ENCODE measurements around the gene FBXO22. TPM values are rescaled to one million over a fixed set of nuclear protein-coding genes. Genes with fewer than 3 reads are reported as not detected.

Gene FBXO22
- polyA plus RNA-seq, 4 donors, result 47.7 to 55.3 (median 52.2) TPM

DNA sequence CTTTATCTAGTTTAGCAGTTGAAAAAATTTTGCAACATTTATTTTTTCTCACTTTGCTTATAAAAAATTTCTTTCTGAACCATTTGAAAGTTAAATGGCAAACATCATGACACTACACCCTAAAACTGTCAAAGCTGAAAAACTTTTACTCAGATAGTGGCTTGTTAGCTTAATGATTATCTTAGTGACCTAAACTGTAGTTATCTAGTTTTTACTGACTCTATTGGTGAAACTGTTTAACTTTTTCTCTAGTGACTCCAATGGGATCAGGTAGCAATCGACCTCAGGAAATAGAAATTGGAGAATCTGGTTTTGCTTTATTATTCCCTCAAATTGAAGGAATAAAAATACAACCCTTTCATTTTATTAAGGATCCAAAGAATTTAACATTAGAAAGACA is 13.3 kb downstream of the FBXO22 start:
- DNase-seq (ENCODE audit: low read depth in 4 of 4, low spot score in 3 of 4), result no peak

DNA sequence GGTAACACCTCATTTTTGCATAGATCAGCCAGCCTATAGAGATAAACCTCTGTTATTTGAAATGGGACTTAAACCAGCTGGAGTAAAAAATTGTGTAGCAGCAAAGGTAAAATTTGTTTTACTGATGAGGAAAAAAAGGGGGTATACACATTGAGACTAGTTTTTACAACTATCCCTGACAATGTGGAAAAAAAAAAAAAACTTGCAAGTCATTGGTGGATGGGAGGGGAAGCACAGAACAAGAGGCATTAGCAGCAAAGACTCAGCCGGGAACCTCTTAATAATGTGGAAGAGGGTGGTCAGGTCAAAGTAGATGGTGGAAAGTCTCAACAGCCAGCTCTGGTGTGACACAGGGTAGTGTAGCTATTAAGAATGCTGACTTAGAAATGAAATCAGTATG is 14.5 kb downstream of the FBXO22 start:
- DNase-seq (ENCODE audit: low read depth in 4 of 4, low spot score in 3 of 4), result no peak

- no peak for DNase-seq (ENCODE audit: low read depth in 4 of 4, low spot score in 3 of 4)
These were observed 16.4 kb downstream of the FBXO22 start for GRCh38 chr15:75920079-75920478.

GRCh38 chr15:75921732-75922703 is 18.3 kb downstream of the FBXO22 start:
- DNase-seq (ENCODE audit: low read depth in 4 of 4, low spot score in 3 of 4), result peak in 1 of 4 donors; percentile 22

DNA sequence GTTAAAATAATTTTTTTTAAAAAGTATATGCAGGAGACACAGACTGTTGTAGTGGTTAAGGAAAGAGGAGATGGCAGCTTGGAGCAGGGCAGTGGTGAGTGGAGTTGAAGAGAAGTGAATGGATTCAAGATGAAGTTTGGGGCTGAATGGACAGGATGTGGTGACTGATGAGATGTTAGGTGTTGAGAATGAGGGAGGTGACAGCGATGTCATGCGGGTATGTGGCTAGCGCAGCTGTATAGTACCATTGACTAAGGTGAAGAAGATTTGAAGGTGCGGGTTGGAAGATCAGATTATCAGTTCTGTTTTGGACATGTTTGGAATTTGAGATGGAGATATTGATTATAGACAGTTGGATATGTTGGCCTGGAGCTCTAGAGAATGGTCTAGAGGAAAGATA is 20.1 kb downstream of the FBXO22 start:
- DNase-seq (ENCODE audit: low read depth in 4 of 4, low spot score in 3 of 4), result no peak

GRCh38 chr15:75924576-75924975 is 20.9 kb downstream of the FBXO22 start:
- DNase-seq (ENCODE audit: low read depth in 4 of 4, low spot score in 3 of 4), result no peak

GRCh38 chr15:75925440-75925839 is 21.8 kb downstream of the FBXO22 start:
- DNase-seq (ENCODE audit: low read depth in 4 of 4, low spot score in 3 of 4), result no peak

- DNase-seq (ENCODE audit: low read depth in 4 of 4, low spot score in 3 of 4), result no peak
These were observed 23.3 kb downstream of the FBXO22 start for GRCh38 chr15:75926931-75927330.

DNA sequence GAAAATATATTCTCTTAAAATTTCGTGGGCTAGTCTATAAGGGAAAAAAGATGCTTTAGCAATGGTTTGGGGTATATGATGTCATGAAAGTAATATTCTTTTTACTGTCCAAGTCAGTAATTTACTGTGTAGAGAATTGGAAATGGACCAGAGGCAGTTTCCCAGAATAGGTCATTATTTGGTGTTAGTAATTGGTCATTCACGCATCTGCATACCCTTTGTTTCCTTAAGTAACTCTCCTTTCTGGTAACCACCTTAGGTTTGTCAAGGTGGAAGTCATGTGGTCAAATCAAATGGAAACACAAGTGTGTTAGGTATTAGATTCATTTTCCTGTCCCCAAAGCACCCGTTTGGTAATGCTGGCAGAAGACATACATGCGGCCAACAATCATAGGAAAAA is 23.9 kb downstream of the FBXO22 start:
- DNase-seq (ENCODE audit: low read depth in 4 of 4, low spot score in 3 of 4), result no peak

- DNase-seq (ENCODE audit: low read depth in 4 of 4, low spot score in 3 of 4), result peak in 3 of 4 donors; percentile 18 to 36 (median 25)
These were observed 25.3 kb downstream of the FBXO22 start for GRCh38 chr15:75928680-75929608.

DNA sequence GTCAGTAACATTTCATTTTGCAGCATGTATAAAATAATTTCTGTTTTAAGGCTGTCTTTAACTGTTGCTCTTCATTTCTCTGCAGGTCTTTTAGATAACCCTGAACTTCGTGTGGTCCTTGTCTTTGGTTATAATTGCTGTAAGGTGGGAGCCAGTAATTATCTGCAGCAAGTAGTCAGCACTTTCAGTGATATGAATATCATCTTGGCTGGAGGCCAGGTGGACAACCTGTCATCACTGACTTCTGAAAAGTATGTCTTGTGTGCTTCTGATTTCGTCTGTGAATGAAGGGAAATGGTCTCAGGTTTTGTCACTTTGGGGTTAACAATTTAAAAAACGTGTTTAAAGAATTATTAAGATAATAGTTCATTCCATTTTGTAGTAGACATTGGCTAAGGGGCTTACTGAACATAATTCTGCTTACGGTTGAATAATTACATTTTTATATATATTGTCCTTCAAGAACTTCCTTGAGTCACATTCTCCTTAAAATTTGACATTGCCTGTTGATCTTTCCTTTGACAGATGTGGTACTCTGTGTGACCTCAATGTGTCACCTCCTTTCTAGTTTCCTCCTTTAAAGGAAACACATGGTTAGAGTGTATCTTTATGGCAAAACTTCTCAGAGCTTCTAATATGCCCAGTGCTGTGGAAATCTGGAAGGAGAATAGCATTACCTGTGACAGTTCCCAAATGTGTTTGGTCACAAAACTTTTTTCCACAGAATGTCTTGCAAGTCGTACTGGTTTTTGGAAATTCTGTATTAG is 26.3 kb downstream of the FBXO22 start:
- DNase-seq (ENCODE audit: low read depth in 4 of 4, low spot score in 3 of 4), result no peak

DNA sequence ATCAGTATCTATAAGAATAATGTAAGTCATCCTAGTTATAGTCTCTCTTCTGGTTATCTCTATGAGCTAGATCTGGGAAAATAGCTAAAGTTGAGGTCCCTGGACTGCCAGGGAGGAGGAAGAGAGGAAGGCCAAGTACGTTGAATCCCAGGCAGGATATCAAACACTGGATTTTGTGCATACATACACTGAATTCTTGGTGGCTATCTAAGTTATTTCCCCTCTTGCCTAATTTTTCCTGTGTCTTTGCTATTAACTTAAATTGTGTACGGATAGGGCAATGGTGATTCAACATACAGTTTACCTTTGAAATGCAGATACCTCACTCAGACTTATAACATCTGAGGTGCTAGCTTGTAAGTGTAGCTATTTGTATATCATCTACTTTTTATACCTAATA is 27.2 kb downstream of the FBXO22 start:
- DNase-seq (ENCODE audit: low read depth in 4 of 4, low spot score in 3 of 4), result no peak

- DNase-seq (ENCODE audit: low read depth in 4 of 4, low spot score in 3 of 4), result no peak
These were observed 38.8 kb downstream of the FBXO22 start for GRCh38 chr15:75942464-75942863.

DNA sequence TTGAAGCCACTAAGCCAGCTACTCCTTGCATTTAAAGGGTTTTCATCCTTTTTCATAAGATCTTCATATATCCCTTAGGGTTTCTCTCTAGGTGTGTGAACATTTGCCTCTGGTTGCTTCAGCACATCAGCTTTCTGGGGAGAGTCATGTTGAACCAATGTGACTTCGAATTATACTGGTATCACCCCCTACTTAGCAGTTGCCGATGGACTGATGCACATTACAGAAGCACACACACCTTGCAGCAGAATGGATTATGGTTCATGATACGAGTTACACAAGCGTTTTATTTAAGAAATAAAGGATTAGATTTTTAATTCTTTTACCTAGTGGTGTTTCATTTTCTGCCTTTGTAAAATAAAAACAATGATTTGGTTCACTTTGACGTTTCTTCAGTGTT is 39.6 kb downstream of the FBXO22 start:
- no peak for DNase-seq (ENCODE audit: low read depth in 4 of 4, low spot score in 3 of 4)

- no peak for DNase-seq (ENCODE audit: low read depth in 4 of 4, low spot score in 3 of 4)
These were observed 40.1 kb downstream of the FBXO22 start for GRCh38 chr15:75943713-75944215.

DNA sequence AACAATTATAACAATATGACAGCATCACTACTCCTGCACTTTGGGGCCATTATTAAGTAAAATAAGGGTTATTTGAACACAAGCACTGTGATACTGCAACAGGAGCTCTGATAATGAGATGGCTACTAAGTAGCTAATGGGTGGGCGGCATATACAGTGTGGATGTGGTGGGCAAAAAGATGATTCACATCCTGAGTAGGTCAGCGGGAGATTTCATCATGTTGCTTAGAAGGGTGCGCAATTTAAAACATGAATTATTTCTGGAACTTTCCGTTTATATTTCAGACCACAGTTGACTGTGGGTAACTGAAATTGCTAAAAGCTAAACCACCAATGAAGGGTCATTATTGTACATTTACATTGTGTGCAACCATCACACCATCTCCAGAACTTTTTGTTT is 42.3 kb downstream of the FBXO22 start:
- no peak for DNase-seq (ENCODE audit: low read depth in 4 of 4, low spot score in 3 of 4)

- DNase-seq (ENCODE audit: low read depth in 4 of 4, low spot score in 3 of 4), result no peak
These were observed 43.4 kb downstream of the FBXO22 start for GRCh38 chr15:75947092-75947491.

- DNase-seq (ENCODE audit: low read depth in 4 of 4, low spot score in 3 of 4), result no peak
These were observed 45.2 kb downstream of the FBXO22 start for GRCh38 chr15:75948761-75949296.

DNA sequence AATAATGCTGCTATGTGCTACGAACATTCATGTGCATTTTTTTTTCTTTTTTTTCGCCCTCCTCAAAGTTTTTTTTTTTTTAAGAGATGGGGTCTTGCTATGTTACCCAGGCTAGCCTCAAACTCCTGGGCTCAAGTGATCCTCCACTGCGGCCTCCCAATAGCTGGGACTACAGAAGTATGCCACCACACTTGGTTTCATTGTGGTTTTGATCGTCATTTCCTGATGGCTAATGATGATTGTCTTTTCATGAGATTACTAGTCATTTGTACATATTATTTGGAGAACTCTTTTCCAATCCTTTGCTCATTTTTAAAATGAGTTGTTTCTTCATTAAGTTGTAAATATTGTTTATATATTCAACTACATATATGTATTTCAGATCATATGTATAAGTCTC is 48.8 kb downstream of the FBXO22 start:
- DNase-seq (ENCODE audit: low read depth in 4 of 4, low spot score in 3 of 4), result no peak

DNA sequence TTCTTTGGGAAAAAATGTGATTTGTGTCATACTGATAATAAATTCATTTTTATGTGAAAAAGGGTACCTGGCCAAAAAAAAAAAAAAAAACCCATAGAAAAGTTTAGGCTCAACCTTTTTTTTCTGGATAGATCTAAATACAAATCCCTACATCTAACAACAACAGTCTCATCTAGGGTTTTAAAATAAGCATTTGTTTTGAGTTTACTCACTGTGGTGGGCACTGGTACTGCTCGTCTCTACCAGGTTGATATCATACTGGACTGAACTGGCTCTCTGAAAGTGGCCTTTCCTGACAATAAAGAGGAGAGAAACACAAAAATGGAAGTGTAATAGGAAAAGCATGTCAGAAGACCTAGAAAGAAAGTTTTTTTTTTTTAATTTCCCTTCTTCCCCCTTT is 52.0 kb downstream of the FBXO22 start:
- DNase-seq (ENCODE audit: low read depth in 4 of 4, low spot score in 3 of 4), result no peak

Measured in right renal pelvis (tissue), 4 donors.